ENCODE data around the gene C20orf144. TPM values are rescaled to one million over a fixed set of nuclear protein-coding genes. Genes with fewer than 3 reads are reported as not detected.
"Not testable (repeated sequence)": the region's sequence is repeated elsewhere in the genome, so short reads cannot be mapped to it uniquely, and the experiment has no call there.

Gene C20orf144
- total RNA-seq, 1 donor from 2014 or later, result not detected

DNA sequence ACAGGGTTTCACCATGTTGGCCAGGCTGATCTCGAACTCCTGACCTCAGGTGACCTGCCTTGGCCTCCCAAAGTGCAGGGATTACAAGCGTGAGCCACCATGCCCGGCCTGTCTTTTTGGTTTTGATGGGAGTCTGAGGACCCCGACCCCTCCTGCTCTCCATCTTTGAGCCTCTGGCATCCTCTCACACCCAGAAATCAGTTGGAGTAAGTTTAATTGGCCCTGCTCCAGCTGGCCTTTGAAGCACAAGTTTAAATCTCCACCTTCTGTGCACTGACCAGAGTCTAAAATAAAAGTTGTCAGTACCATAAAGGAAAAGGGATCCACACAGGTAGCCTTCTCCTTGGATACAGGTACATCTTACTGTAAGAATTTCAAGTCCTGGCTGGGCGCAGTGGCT, 15.9 kb upstream of the C20orf144 start:
- intact Hi-C loops (cut with DNase I), result loop anchor here (5.0 kb wide), 1 partner anchor 154 kb away; the partner anchor contains the start of gene CBFA2T2
- TF ChIP-seq, protein P1, sequence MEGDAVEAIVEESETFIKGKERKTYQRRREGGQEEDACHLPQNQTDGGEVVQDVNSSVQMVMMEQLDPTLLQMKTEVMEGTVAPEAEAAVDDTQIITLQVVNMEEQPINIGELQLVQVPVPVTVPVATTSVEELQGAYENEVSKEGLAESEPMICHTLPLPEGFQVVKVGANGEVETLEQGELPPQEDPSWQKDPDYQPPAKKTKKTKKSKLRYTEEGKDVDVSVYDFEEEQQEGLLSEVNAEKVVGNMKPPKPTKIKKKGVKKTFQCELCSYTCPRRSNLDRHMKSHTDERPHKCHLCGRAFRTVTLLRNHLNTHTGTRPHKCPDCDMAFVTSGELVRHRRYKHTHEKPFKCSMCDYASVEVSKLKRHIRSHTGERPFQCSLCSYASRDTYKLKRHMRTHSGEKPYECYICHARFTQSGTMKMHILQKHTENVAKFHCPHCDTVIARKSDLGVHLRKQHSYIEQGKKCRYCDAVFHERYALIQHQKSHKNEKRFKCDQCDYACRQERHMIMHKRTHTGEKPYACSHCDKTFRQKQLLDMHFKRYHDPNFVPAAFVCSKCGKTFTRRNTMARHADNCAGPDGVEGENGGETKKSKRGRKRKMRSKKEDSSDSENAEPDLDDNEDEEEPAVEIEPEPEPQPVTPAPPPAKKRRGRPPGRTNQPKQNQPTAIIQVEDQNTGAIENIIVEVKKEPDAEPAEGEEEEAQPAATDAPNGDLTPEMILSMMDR (IDR thresholded peaks at IDR 0.05), result no peak
- DNase-seq (ENCODE audit: low spot score in 2 of 2), result no peak
- H3K4me1 ChIP-seq, result peaks cover 4 to 17% of the 10 kb centered on the region in 2 donors
- H3K36me3 ChIP-seq, result peaks cover 26 to 32% of the 10 kb centered on the region in 2 donors
- H3K9me3 ChIP-seq, result no peaks in the 10 kb centered on the region
- H3K27me3 ChIP-seq, result no peaks in the 10 kb centered on the region
- H3K4me3 ChIP-seq, result no peak overlapping the region
- no peak overlapping the region for H3K27ac ChIP-seq

DNA sequence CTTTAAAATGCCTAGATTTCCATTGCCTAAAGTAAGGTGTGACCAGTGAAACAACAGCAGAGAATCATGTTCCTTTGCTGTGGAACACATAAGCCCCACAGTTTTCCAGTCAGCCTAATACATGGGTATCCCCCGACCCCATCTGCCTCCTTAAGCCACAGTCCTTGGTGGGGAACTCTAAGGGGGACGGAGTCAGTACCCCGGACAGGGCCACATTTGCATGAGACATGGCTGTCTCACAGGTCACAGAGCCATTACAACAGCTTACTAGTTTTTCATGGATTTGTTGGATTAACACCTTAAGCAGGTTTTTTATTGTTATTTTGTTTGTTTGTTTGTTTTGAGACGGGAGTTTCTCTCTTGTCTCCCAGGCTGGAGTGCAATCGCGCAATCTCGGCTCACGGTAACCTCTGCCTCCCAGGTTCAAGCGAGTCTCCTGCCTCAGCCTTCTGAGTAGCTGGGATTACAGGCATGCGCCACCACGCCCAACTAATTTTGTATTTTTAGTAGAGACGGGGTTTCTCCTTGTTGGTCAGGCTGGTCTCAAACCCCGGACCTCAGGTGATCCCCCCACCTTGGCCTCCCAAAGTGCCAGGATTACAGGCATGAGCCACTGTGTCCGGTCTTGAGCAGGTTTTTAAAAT, 15.0 kb upstream of the C20orf144 start:
- DNase-seq (ENCODE audit: low spot score in 2 of 2), result not testable (repeated sequence)
- intact Hi-C loops (cut with DNase I), result loop anchor here (5.0 kb wide), 1 partner anchor 155 kb away; the partner anchor contains the start of gene CBFA2T2
- peak overlapping the region; percentile 25 to 68 for H3K27ac ChIP-seq

DNA sequence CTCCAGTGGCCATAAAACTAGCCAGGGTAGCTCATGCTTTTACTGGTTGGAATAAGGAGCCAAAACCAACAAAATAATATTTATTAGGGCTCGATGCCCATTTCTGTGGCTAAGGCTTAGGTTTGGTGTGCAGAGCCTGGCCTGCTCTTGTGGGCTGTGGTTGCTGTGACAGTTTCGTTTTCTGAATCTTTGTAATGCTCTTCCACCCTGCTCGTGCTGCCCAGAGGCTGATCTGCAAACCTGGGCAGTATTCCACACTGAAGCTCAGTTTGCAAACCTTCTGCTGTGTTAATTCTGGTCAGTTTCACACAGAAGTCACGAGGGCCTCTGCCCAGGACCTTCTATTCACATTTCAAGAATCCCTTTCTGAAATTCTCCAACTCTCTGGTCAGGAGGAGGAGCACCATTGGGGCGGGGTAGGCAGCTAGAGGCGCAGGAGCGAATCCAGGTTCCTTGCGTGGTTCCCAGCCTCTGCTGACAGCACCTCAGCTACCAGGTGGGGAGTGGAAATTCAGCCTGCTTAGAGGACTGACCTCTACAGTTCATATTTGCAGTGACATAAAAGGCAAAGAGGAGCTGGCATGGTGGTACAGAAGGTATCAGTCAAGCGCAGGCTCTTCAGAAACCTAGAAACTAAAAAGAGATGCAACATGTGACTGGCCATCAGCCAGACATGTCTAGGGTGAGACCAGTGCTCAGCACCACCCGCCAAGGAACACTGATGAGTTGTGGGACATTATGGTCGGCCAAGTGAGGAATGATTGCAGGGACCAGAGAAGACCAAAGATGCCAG, 14.3 kb upstream of the C20orf144 start:
- Histone ChIP-seq H3K9me3 (no peaks in the 10 kb centered on the region), H3K36me3 (peaks cover 14 to 19% of the 10 kb centered on the region in 2 donors), H3K4me3 (peak overlapping the region in 1 of 2 donors; percentile 49), H3K4me1 (peaks cover 4 to 17% of the 10 kb centered on the region in 2 donors), H3K27me3 (no peaks in the 10 kb centered on the region), H3K27ac (peak overlapping the region; percentile 25 to 68)
- intact Hi-C loops (cut with DNase I), result loop anchor here (5.0 kb wide), 1 partner anchor 155 kb away; the partner anchor contains the start of gene CBFA2T2
- TF ChIP-seq, protein P1 (IDR thresholded peaks at IDR 0.05), result no peak
- no peak for DNase-seq (ENCODE audit: low spot score in 2 of 2)

More for the DNA sequence above, 15.0 kb upstream of the C20orf144 start:
- Histone ChIP-seq H3K4me1 (peaks cover 4 to 17% of the 10 kb centered on the region in 2 donors), H3K4me3 (peak overlapping the region in 1 of 2 donors; percentile 49), H3K36me3 (peaks cover 21 to 26% of the 10 kb centered on the region in 2 donors)
- H3K27me3 ChIP-seq, H3K9me3 ChIP-seq: not testable (repeated sequence)

DNA sequence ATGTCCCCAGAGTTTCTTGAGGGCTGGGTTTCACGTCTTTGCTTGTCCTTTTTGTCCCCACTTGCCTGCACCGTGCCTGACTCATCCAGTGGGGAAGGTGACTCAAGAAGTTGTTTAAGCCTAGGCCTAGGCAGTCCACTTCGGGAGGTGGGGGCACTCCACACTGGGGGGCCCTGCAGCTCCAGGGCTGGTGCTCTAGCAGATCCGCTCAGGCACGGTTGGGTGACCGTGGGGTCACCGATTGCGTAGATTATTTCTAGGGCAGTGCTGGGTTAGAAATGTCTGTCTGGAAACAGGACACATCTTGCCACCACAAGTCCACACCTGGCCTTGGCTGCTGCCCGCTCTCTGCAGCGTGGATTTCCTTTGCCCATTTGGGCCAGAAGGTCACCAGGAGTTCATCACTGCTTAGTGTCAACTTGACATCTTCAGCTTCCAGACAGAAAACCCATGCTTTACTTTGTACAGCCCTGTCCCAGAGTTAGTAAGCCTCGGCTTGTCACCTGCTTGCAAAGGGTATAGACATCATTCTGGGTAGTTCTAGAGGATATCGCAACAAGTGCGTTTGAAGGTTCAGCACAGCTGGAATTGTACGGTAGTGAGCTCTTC, 13.6 kb upstream of the C20orf144 start:
- H3K27ac ChIP-seq, result peak overlapping the region in 1 of 2 donors; percentile 68
- H3K9me3 ChIP-seq, result no peaks in the 10 kb centered on the region
- intact Hi-C loops (cut with DNase I), result loop anchor here (5.0 kb wide), 1 partner anchor 156 kb away; the partner anchor contains the start of gene CBFA2T2
- H3K36me3 ChIP-seq, result peaks cover 12 to 16% of the 10 kb centered on the region in 2 donors
- H3K4me1 ChIP-seq, result peaks cover 6 to 17% of the 10 kb centered on the region in 2 donors
- no peaks in the 10 kb centered on the region for H3K27me3 ChIP-seq
- TF ChIP-seq, protein P1 (IDR thresholded peaks at IDR 0.05), result no peak
- DNase-seq (ENCODE audit: low spot score in 2 of 2), result no peak
- no peak overlapping the region for H3K4me3 ChIP-seq

DNA sequence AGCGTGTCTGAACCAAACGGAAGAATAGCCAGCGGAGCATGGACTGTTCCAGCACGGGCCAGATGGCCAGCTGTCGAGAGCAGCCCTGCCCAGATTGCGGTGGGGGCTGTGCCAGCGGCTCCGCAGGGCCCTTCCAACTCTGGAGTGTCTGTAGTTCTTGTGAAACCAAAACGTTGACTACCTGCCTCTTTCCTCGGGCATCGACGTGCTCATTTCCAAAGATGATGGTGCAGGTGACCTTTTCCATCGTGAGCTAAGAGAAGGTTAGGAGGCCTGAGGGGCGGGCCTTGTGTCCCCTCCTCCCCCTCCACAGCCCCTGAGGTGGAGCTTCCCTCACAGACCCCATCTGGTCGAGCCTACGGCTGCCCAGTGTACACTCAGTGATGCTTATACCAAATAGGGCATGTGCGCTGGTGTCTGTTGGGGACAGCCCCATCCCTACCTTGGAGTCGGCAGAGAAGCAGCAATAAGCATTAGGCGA, 12.9 kb upstream of the C20orf144 start:
- H3K27me3 ChIP-seq, result no peaks in the 10 kb centered on the region
- DNase-seq (ENCODE audit: low spot score in 2 of 2), result no peak
- H3K27ac ChIP-seq, result no peak overlapping the region
- no peaks in the 10 kb centered on the region for H3K9me3 ChIP-seq
- intact Hi-C loops (cut with DNase I), result loop anchor here (5.0 kb wide), 1 partner anchor 157 kb away; the partner anchor contains the start of gene CBFA2T2
- TF ChIP-seq, protein P1 (IDR thresholded peaks at IDR 0.05), result no peak
- H3K4me1 ChIP-seq, result peaks cover 8 to 17% of the 10 kb centered on the region in 2 donors
- H3K36me3 ChIP-seq, result peaks cover 9 to 11% of the 10 kb centered on the region in 2 donors
- H3K4me3 ChIP-seq, result no peak overlapping the region
